Dermis microvascular lymphatic vessel endothelial cell (primary cell): ENCODE measurements around the gene CLEC4D. TPM values are rescaled to one million over a fixed set of nuclear protein-coding genes. Genes with fewer than 3 reads are reported as not detected.
"Not testable (repeated sequence)": the region's sequence is repeated elsewhere in the genome, so short reads cannot be mapped to it uniquely, and the experiment has no call there.

ENCODE experiments used
- DNase-seq, 2 donors: peaks; one replicate each; pipeline versions ENCODE4 v3.0.0 to v3.0.0-alpha.2; 2010; ENCODE audit warnings: low read depth in 2 of 2
- total RNA-seq: library from RNA; depleted of rRNA; stranded (reverse); fragments of >200 nt; gene quantifications from 2 replicates; pipeline ENCODE4 v1.2.1, GENCODE V29; 2014

The CLEC4D gene
- not detected in 2 replicates for total RNA-seq

- DNase-seq, result no peak
Measured at GRCh38 chr12:8513256-8513655, at the start of gene CLEC4D. TSS of gene CLEC4D (plus strand) at chr12:8513503. CDS start at chr12:8513733, 230 bp downstream.

- no peak for DNase-seq
Measured at GRCh38 chr12:8465301-8465996, 47.9 kb upstream of the CLEC4D start.

- no peak for DNase-seq
Measured at GRCh38 chr12:8466241-8466640, 47.1 kb upstream of the CLEC4D start.

- DNase-seq, result no peak
Measured at GRCh38 chr12:8471090-8471489, 42.2 kb upstream of the CLEC4D start.

- DNase-seq, result no peak
Measured at GRCh38 chr12:8475508-8476203, 37.6 kb upstream of the CLEC4D start.

- no peak for DNase-seq
Measured at GRCh38 chr12:8482571-8483061, 30.7 kb upstream of the CLEC4D start.

GRCh38 chr12:8483079-8483478, 30.2 kb upstream of the CLEC4D start:
- no peak for DNase-seq

GRCh38 chr12:8491646-8492530, 21.4 kb upstream of the CLEC4D start:
- no peak for DNase-seq

- DNase-seq, result no peak
Measured at GRCh38 chr12:8493084-8493483, 20.2 kb upstream of the CLEC4D start.

GRCh38 chr12:8495671-8496070, 17.6 kb upstream of the CLEC4D start:
- DNase-seq, result not testable (repeated sequence)

- not testable (repeated sequence) for DNase-seq
Measured at GRCh38 chr12:8496074-8496473, 17.2 kb upstream of the CLEC4D start.

- no peak for DNase-seq
Measured at GRCh38 chr12:8499616-8500015, 13.7 kb upstream of the CLEC4D start.

GRCh38 chr12:8501720-8502119, 11.6 kb upstream of the CLEC4D start:
- no peak for DNase-seq

GRCh38 chr12:8504351-8504750, 9.0 kb upstream of the CLEC4D start:
- no peak for DNase-seq

GRCh38 chr12:8507596-8507995, 5.7 kb upstream of the CLEC4D start:
- no peak for DNase-seq

- no peak for DNase-seq
Measured at GRCh38 chr12:8508223-8508622, 5.1 kb upstream of the CLEC4D start.

GRCh38 chr12:8508910-8509841, 4.1 kb upstream of the CLEC4D start:
- DNase-seq, result no peak

- no peak for DNase-seq
Measured at GRCh38 chr12:8517971-8518370, 4.7 kb downstream of the CLEC4D start.

- DNase-seq, result no peak
Measured at GRCh38 chr12:8519171-8519570, 5.9 kb downstream of the CLEC4D start.

GRCh38 chr12:8527250-8528130, 14.2 kb downstream of the CLEC4D start:
- no peak for DNase-seq
